Mammary epithelial cell (primary cell): ENCODE measurements around the gene EYS.

ENCODE experiments used
- CTCF ChIP-seq, 2 donors: IDR thresholded peaks in 1 of 2; conservative IDR thresholded peaks in 1 of 2; 2 replicates each; pipeline ENCODE4 v1.5.1; 2011 to 2012; ENCODE audit warnings: inconsistent platforms in 2 of 2, low read length in 2 of 2, mild to moderate bottlenecking in 2 of 2, control low read depth in 1 of 2, low read depth in 1 of 2; ENCODE audit not compliant: insufficient read depth in 1 of 2; ENCODE audit errors: extremely low read depth in 1 of 2
- EZH2 ChIP-seq: IDR thresholded peaks from 2 replicates; pipeline ENCODE4 v1.6.1; 2012; ENCODE audit warnings: low read length, inconsistent platforms, borderline replicate concordance

- no peak for TF ChIP-seq CTCF (conservative IDR thresholded peaks at IDR 0.05 in 1 of 2, IDR thresholded peaks at IDR 0.05 in 1 of 2; ENCODE audit: extremely low read depth in 1 of 2, insufficient read depth in 1 of 2, low read depth in 1 of 2, low read length in 2 of 2)
- TF ChIP-seq EZH2 = no peak
These were observed 1481.5 kb downstream of the EYS start for GRCh38 chr6:64225503-64225902.
